GM18505 (cell line): ENCODE measurements around the gene ZNF587.

Experiments used
- ATAC-seq: cut with Tn5 transposase; IDR thresholded peaks from one replicate; pipeline ENCODE4 v1.9.1; 2021; ENCODE audit not compliant: unreplicated experiment
- POLR2A ChIP-seq: IDR thresholded peaks from 4 replicates; pipeline ENCODE4 v1.6.1; 2011; ENCODE audit warnings: borderline replicate concordance; ENCODE audit not compliant: insufficient read depth, insufficient read length; ENCODE audit errors: extremely low read depth

ZNF587 gene

DNA sequence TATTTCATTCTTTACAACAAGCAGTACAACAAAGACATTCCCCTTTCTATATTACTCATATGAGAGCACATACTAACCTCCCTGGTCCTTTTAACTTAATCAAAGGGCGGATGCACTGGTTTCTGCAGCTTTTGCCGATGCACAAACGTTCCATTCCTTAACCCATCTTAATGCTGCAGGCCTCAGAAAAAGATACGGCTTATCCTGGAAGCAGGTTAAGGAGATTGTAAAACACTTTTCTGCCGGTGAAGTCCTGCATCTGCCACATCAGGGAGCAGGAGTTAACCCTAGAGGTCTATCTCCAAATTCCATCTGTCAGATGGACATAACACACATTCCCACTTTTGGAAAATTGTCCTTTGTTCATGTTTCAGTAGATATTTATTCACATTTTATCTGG is 50.7 kb downstream of the ZNF587 start:
- TF ChIP-seq POLR2A: no peak
- ATAC-seq: no peak

DNA sequence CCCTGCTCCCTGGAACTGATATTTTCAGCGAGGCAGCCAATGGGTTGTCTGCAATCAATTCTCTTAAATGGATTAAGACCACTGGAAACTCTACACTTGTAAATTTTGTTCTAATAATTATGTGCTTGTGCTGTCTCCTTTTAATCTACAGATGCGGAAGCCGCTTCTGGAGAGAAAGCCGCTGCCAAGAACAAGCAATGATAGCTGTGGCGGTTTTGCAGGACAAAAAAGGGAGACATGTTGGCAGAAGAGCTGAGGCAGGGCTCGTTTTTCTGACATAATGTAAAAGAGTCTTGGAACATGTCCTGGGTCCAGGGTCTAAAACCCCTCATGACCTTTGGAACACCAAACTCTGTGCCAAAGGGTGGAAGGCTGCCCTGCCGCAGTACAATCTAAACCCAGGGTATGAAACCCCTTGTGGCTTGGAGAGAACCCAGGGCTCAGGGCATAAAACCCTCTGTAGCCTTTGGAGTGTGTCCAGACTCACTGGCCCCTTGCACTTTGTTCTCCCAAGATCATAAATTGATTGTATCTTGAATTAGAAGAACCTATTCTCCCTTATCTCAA is 54.0 kb downstream of the ZNF587 start:
- TF ChIP-seq POLR2A: no peak
- no peak for ATAC-seq

DNA sequence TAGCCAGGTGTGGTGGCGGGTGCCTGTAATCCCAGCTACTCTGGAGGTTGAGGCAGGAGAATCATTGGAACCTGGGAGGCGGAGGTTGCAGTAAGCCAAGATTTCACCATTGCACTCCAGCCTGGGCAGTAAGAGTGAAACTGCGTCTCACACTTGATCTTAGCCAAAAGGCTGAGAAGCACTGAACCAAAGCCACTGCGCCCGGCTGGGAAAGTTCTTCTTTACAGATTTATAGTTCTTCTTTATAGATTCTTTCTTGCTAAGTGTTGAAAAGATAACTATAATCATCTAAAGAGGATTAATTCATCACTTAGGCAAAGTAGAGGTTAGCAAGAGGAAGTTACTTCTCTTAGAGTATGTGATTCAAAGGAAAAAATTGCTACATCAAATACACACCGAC is 55.6 kb downstream of the ZNF587 start:
- TF ChIP-seq POLR2A: no peak
- ATAC-seq: no peak

DNA sequence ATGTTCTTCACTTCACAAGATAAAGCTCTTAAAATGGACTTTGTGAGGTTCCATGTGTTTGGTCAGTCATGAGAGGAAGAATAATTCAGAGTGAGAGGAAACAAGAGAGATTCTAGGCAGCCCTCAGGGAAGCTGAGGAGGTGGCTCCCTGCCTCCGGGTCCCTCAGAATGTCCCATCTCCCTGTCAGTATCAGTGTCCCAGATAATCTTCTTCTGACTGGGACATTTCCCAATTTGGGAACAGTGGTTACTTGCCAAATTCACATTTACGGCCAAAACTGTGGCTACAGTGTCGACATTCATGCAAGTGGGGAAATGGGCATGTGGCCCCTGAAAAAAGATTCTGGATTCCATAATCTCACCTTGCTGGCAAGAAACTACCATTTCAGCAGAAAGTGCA is 57.7 kb downstream of the ZNF587 start:
- no peak for TF ChIP-seq POLR2A
- ATAC-seq: no peak

DNA sequence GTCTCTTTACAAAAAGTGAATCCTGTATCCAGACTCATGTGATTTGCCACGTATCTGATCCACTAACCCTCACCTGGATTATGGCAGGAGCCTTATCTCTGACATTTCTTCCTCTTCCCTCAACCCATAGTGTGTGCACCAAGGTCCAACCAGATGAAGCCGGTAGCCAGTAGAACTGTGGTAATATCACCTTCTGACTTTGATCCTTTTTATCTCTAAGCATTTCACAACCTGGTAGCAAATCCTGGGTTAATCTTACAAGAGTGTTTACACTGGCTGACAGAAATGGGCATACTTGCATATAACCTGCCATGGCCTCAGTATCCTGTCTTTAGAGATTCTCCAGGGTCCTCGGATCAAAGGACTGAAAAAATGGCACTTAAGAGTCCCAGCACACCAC is 64.9 kb downstream of the ZNF587 start:
- ATAC-seq: no peak
- no peak for TF ChIP-seq POLR2A
